ENCODE data around the gene TEKT2.

The TEKT2 gene

DNA sequence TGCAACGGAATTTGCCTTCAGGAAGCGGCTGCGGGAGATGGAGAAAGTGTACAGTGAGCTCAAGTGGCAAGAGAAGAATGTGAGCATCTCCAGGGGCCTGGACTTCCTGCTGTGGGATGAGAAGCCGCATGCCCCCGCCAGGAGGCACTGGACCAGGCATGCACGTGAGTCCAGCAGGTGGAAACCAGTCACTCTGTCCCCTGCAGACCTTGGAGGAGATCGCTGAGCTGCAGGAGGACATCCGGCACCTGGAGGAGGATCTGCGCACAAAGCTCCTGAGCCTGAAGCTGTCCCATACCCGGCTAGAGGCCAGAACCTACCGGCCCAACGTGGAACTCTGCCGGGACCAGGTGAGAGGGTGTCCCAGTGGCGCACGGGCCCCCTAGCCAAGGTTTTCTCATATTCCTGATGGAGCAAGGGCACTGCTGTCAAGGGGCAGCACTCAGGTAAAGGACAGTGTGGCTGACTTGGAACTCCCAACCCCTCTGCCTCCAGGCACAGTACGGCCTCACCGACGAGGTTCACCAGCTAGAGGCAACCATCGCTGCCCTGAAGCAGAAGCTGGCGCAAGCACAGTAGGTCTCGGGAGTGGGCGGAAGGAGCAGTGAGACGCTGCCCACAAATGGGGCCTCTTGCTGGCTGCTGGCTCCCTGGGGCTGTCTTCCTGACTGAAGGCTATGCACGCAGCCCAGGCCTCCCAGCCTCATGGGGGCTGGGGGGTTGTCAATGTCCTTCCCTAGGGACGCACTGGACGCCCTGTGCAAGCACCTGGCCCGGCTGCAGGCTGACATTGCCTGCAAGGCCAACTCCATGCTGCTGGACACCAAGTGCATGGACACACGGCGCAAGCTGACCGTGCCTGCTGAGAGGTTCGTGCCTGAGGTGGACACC lies 3.6 kb downstream of the TEKT2 start:
- CTCF ChIA-PET: interaction anchor here (0.6 to 0.9 kb wide), 2 partner anchors 48 to 169 kb away, joined by 3 read pairs; no protein-coding TSS in a partner anchor
- POLR2A ChIA-PET: interaction anchor here (0.8 to 1.6 kb wide), 2 partner anchors 156 to 475 kb away, joined by 3 read pairs; partner anchors contain the start of gene AGO3

GRCh38 chr1:36088265-36088576 lies 4.3 kb downstream of the TEKT2 start:
- 95% methylated on average over 2 of the region's 8 CpGs for WGBS (ENCODE audit: insufficient coverage)
- DNase-seq: no peak
- peak overlapping the region; percentile 72 to 82 for H3K27ac ChIP-seq (ENCODE audit: insufficient read depth in 1 of 2, low read depth in 1 of 2, low read length in 2 of 2, poor library complexity in 1 of 2, severe bottlenecking in 2 of 2)
- peak overlapping the region; percentile 71 to 95 (median 93) for H3K4me3 ChIP-seq (ENCODE audit: control insufficient read depth in 1 of 7, extremely low read depth in 1 of 7, insufficient read depth in 4 of 7, low read depth in 2 of 7, low read length in 6 of 7)
- CTCF ChIA-PET: no interaction called here
- peaks cover 0 to 14% (median 5%) of the 10 kb centered on the region in 5 experiments for H3K27me3 ChIP-seq (replicated peaks in 2 of 5; ENCODE audit: control insufficient read depth in 4 of 5, insufficient read depth in 5 of 5, low read length in 4 of 5)
- POLR2A ChIA-PET: no interaction called here
- no peaks in the 10 kb centered on the region for H3K9me3 ChIP-seq (ENCODE audit: control extremely low read depth in 1 of 5, control insufficient read depth in 4 of 5, insufficient read depth in 2 of 5, low read depth in 1 of 5, low read length in 4 of 5)
- peaks cover 3 to 32% (median 25%) of the 10 kb centered on the region in 4 experiments for H3K4me1 ChIP-seq (ENCODE audit: control extremely low read depth in 1 of 4, control insufficient read depth in 4 of 4, insufficient read depth in 4 of 4, low read length in 3 of 4)
- H3K36me3 ChIP-seq (ENCODE audit: control insufficient read depth in 4 of 4, insufficient read depth in 4 of 4, low read length in 3 of 4): peaks cover 13 to 23% (median 18%) of the 10 kb centered on the region in 4 experiments

More for the DNA sequence above, 3.6 kb downstream of the TEKT2 start:
- H3K27me3 ChIP-seq (replicated peaks in 2 of 5; ENCODE audit: control insufficient read depth in 4 of 5, insufficient read depth in 5 of 5, low read length in 4 of 5): peaks cover 0 to 16% (median 5%) of the 10 kb centered on the region in 5 experiments
- no peaks in the 10 kb centered on the region for H3K9me3 ChIP-seq (ENCODE audit: control extremely low read depth in 1 of 5, control insufficient read depth in 4 of 5, insufficient read depth in 2 of 5, low read depth in 1 of 5, low read length in 4 of 5)
- H3K4me1 ChIP-seq (ENCODE audit: control extremely low read depth in 1 of 4, control insufficient read depth in 4 of 4, insufficient read depth in 4 of 4, low read length in 3 of 4): peaks cover 3 to 32% (median 25%) of the 10 kb centered on the region in 4 experiments
- peak overlapping the region in 1 of 7 experiments; percentile 95 for H3K4me3 ChIP-seq (ENCODE audit: control insufficient read depth in 1 of 7, extremely low read depth in 1 of 7, insufficient read depth in 4 of 7, low read depth in 2 of 7, low read length in 6 of 7)
- no peak for DNase-seq
- WGBS (ENCODE audit: insufficient coverage): 96% methylated on average over 31 of the region's 31 CpGs
- H3K27ac ChIP-seq (ENCODE audit: insufficient read depth in 1 of 2, low read depth in 1 of 2, low read length in 2 of 2, poor library complexity in 1 of 2, severe bottlenecking in 2 of 2): no peak overlapping the region
- peaks cover 7 to 16% (median 11%) of the 10 kb centered on the region in 4 experiments for H3K36me3 ChIP-seq (ENCODE audit: control insufficient read depth in 4 of 4, insufficient read depth in 4 of 4, low read length in 3 of 4)

- DNase-seq: peak; percentile 90 to 96 (median 95)
- Histone ChIP-seq H3K27ac (ENCODE audit: insufficient read depth in 1 of 2, low read depth in 1 of 2, low read length in 2 of 2, poor library complexity in 1 of 2, severe bottlenecking in 2 of 2) (peak within 1 kb of the TSS; percentile 72 to 82), H3K9me3 (ENCODE audit: control extremely low read depth in 1 of 5, control insufficient read depth in 4 of 5, insufficient read depth in 2 of 5, low read depth in 1 of 5, low read length in 4 of 5) (no peaks in the 10 kb centered on the region), H3K27me3 (replicated peaks in 2 of 5; ENCODE audit: control insufficient read depth in 4 of 5, insufficient read depth in 5 of 5, low read length in 4 of 5) (peaks cover 0 to 9% (median 5%) of the 10 kb centered on the region in 5 experiments), H3K4me3 (ENCODE audit: control insufficient read depth in 1 of 7, extremely low read depth in 1 of 7, insufficient read depth in 4 of 7, low read depth in 2 of 7, low read length in 6 of 7) (peak within 1 kb of the TSS; percentile 71 to 95 (median 93)), H3K36me3 (ENCODE audit: control insufficient read depth in 4 of 4, insufficient read depth in 4 of 4, low read length in 3 of 4) (peaks cover 19 to 29% (median 24%) of the 10 kb centered on the region in 4 experiments), H3K4me1 (ENCODE audit: control extremely low read depth in 1 of 4, control insufficient read depth in 4 of 4, insufficient read depth in 4 of 4, low read length in 3 of 4) (peaks cover 3 to 28% (median 23%) of the 10 kb centered on the region in 4 experiments)
- WGBS (ENCODE audit: insufficient coverage): under 1% methylated on average over 66 of the region's 84 CpGs
- ChIA-PET CTCF (interaction anchor here (0.8 to 17.2 kb wide), 3 partner anchors 10 to 44 kb away, joined by 3 to 283 read pairs (median 3); no protein-coding TSS in a partner anchor), POLR2A (no interaction called here)
Observed at GRCh38 chr1:36088577-36089392, 4.9 kb downstream of the TEKT2 start, which contains the start of gene ADPRS. TSS of gene ADPRS (plus strand) at chr1:36088892. CDS start at chr1:36088905, 13 bp downstream.

GRCh38 chr1:36089393-36090121 lies 5.7 kb downstream of the TEKT2 start:
- H3K4me3 ChIP-seq (ENCODE audit: control insufficient read depth in 1 of 7, extremely low read depth in 1 of 7, insufficient read depth in 4 of 7, low read depth in 2 of 7, low read length in 6 of 7): peak overlapping the region; percentile 71 to 95 (median 93)
- ChIA-PET POLR2A (no interaction called here), CTCF (interaction anchor here (0.8 to 17.2 kb wide), 3 partner anchors 9 to 45 kb away, joined by 3 to 283 read pairs (median 3); no protein-coding TSS in a partner anchor)
- peaks cover 3 to 25% (median 17%) of the 10 kb centered on the region in 4 experiments for H3K4me1 ChIP-seq (ENCODE audit: control extremely low read depth in 1 of 4, control insufficient read depth in 4 of 4, insufficient read depth in 4 of 4, low read length in 3 of 4)
- H3K9me3 ChIP-seq (ENCODE audit: control extremely low read depth in 1 of 5, control insufficient read depth in 4 of 5, insufficient read depth in 2 of 5, low read depth in 1 of 5, low read length in 4 of 5): no peaks in the 10 kb centered on the region
- H3K27me3 ChIP-seq (replicated peaks in 2 of 5; ENCODE audit: control insufficient read depth in 4 of 5, insufficient read depth in 5 of 5, low read length in 4 of 5): peaks cover 0 to 6% (median 2%) of the 10 kb centered on the region in 5 experiments
- 4% methylated on average over 28 of the region's 32 CpGs for WGBS (ENCODE audit: insufficient coverage)
- peaks cover 22 to 37% (median 30%) of the 10 kb centered on the region in 4 experiments for H3K36me3 ChIP-seq (ENCODE audit: control insufficient read depth in 4 of 4, insufficient read depth in 4 of 4, low read length in 3 of 4)
- H3K27ac ChIP-seq (ENCODE audit: insufficient read depth in 1 of 2, low read depth in 1 of 2, low read length in 2 of 2, poor library complexity in 1 of 2, severe bottlenecking in 2 of 2): peak overlapping the region; percentile 72 to 82
- DNase-seq: peak in 2 of 3 donors; percentile 52 to 56

GRCh38 chr1:36091141-36091540 lies 7.2 kb downstream of the TEKT2 start:
- Histone ChIP-seq H3K4me3 (ENCODE audit: control insufficient read depth in 1 of 7, extremely low read depth in 1 of 7, insufficient read depth in 4 of 7, low read depth in 2 of 7, low read length in 6 of 7) (no peak overlapping the region), H3K4me1 (ENCODE audit: control extremely low read depth in 1 of 4, control insufficient read depth in 4 of 4, insufficient read depth in 4 of 4, low read length in 3 of 4) (peaks cover 3 to 29% (median 24%) of the 10 kb centered on the region in 4 experiments), H3K27me3 (replicated peaks in 2 of 5; ENCODE audit: control insufficient read depth in 4 of 5, insufficient read depth in 5 of 5, low read length in 4 of 5) (no peaks in the 10 kb centered on the region), H3K27ac (ENCODE audit: insufficient read depth in 1 of 2, low read depth in 1 of 2, low read length in 2 of 2, poor library complexity in 1 of 2, severe bottlenecking in 2 of 2) (no peak overlapping the region), H3K36me3 (ENCODE audit: control insufficient read depth in 4 of 4, insufficient read depth in 4 of 4, low read length in 3 of 4) (peaks cover 22 to 46% (median 36%) of the 10 kb centered on the region in 4 experiments), H3K9me3 (ENCODE audit: control extremely low read depth in 1 of 5, control insufficient read depth in 4 of 5, insufficient read depth in 2 of 5, low read depth in 1 of 5, low read length in 4 of 5) (no peaks in the 10 kb centered on the region)
- POLR2A ChIA-PET: no interaction called here
- no peak for DNase-seq
- WGBS (ENCODE audit: insufficient coverage): 100% methylated on average over 3 of the region's 4 CpGs
- CTCF ChIA-PET: interaction anchor here (1.3 to 17.2 kb wide), 2 partner anchors 9 to 41 kb away, joined by 3 to 283 read pairs; no protein-coding TSS in a partner anchor

GRCh38 chr1:36091698-36092097 lies 7.8 kb downstream of the TEKT2 start:
- H3K27me3 ChIP-seq (replicated peaks in 2 of 5; ENCODE audit: control insufficient read depth in 4 of 5, insufficient read depth in 5 of 5, low read length in 4 of 5): no peaks in the 10 kb centered on the region
- POLR2A ChIA-PET: no interaction called here
- no peak overlapping the region for H3K27ac ChIP-seq (ENCODE audit: insufficient read depth in 1 of 2, low read depth in 1 of 2, low read length in 2 of 2, poor library complexity in 1 of 2, severe bottlenecking in 2 of 2)
- DNase-seq: no peak
- no peaks in the 10 kb centered on the region for H3K9me3 ChIP-seq (ENCODE audit: control extremely low read depth in 1 of 5, control insufficient read depth in 4 of 5, insufficient read depth in 2 of 5, low read depth in 1 of 5, low read length in 4 of 5)
- no peak overlapping the region for H3K4me3 ChIP-seq (ENCODE audit: control insufficient read depth in 1 of 7, extremely low read depth in 1 of 7, insufficient read depth in 4 of 7, low read depth in 2 of 7, low read length in 6 of 7)
- WGBS (ENCODE audit: insufficient coverage): 98% methylated on average over 10 of the region's 13 CpGs
- H3K36me3 ChIP-seq (ENCODE audit: control insufficient read depth in 4 of 4, insufficient read depth in 4 of 4, low read length in 3 of 4): peaks cover 22 to 46% (median 36%) of the 10 kb centered on the region in 4 experiments
- H3K4me1 ChIP-seq (ENCODE audit: control extremely low read depth in 1 of 4, control insufficient read depth in 4 of 4, insufficient read depth in 4 of 4, low read length in 3 of 4): peaks cover 3 to 32% (median 29%) of the 10 kb centered on the region in 4 experiments
- CTCF ChIA-PET: interaction anchor here (17.2 kb wide), 1 partner anchor 40 kb away, joined by 283 read pairs; no protein-coding TSS in a partner anchor

Data from common myeloid progenitor, CD34-positive (primary cell).